ENCODE measurements around the gene DAB2IP.
"Not testable (repeated sequence)": the region's sequence is repeated elsewhere in the genome, so short reads cannot be mapped to it uniquely, and the experiment has no call there.

DAB2IP gene

DNA sequence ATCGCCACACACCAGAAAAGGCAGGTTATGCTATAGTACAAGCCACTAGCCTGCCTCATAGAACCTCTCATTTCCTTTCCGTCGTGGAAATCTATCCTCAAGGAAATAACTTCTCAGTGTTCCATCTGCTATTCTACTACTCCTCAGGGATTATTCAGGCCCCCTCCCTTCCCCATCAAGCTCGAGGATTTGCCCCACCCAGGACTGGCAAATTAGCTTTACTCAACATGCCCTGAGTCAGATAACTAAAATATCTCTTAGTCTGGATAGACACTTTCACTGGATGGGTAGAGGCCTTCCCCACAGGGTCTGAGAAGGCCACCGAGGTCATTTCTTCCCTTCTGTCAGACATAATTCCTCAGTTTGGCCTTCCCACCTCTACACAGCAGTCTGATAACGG lies 142.9 kb downstream of the DAB2IP start:
- not testable (repeated sequence) for DNase-seq (ENCODE audit: low spot score)

DNA sequence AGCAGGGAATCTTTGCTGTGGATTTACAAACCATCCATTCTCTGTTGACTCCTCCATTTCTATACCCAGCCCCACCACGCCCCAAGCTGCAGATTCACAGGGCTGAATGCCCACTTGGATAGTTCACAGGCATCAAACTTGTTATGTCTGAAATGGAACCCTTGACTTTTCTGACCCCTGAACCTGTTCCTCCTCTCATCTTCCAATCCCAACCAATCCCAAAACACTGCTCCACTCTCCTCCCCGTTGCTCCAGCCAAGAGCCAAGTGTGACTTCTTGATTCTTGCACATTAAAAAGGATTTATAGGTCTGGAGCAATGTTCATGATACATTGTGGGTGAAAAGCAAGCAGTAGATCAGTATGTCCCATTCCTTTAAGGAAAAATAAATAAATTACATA lies 145.6 kb downstream of the DAB2IP start:
- no peak for DNase-seq (ENCODE audit: low spot score)

DNA sequence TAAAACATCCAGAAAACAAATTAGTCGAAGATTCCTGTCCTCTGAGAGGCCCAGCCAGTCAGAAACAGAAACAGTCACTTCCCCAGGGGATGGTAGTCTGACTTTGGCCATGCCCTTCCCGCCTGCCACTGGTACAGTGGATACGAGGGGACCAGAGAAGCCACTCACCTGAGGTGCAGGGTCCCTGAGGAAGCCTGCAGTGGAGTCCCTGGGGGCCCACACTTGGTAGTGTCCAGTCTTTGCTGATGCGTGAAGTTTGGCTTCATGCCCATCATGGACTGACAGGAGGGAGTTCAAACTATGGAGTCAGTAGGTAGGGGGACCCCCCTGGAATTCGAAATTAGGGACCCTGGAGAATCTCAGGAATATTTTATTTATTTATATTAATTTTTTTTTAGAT lies 147.5 kb downstream of the DAB2IP start:
- no peak for DNase-seq (ENCODE audit: low spot score)

DNA sequence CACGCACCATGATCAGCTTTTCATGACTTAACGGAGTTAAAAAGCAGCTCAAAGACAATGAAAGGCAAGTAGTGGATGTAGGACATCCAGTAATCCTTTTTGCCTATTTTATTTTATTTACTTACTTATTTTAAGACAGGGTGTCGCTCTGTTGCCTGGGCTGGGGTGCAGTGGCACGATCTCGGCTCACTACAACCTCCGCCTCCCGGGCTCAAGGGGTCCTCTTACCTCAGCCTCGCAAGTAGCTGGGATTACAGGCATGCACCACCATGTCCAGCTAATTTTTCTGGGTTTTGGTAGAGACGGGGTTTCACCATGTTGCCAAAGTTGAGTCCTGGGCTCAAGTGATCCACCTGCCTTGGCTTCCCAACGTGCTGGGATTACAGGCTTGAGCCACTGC lies 148.9 kb downstream of the DAB2IP start:
- no peak for DNase-seq (ENCODE audit: low spot score)

DNA sequence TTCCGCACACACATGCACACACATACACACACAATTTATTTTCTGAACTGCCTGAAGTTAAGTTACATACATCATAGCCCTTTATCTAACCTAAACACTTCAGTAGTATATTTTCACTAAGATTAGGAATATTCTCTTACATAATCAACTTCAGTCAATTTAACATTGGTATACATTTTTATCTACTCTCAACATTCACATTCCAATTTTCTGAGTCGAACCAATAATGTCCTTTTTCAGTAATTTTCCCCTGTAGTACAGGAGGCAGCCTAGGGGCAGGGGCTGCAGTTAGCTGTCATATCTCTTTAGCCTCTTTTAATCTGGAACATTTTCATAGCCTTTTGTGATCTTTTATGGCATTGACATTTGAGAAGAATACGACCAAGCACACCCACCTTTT lies 150.1 kb downstream of the DAB2IP start:
- no peak for DNase-seq (ENCODE audit: low spot score)

DNA sequence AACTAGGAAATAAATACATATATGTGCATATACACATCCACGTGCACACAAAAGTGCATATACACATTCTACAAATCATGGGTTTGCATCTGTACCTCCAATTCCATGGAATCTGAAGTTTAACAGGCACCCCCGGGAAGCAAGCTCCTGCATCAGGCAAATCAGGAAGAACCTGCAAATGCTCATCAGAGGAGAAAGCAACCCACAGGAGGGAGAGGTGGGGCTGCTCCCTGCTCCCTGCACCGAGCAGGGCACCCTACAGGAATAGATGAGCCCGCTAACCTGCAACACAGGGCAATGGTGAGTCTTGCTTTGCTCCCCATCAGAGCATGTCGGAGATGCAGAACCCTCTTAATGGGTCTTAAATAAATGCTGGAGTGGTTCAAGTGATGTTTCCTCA lies 151.3 kb downstream of the DAB2IP start:
- no peak for DNase-seq (ENCODE audit: low spot score)

DNA sequence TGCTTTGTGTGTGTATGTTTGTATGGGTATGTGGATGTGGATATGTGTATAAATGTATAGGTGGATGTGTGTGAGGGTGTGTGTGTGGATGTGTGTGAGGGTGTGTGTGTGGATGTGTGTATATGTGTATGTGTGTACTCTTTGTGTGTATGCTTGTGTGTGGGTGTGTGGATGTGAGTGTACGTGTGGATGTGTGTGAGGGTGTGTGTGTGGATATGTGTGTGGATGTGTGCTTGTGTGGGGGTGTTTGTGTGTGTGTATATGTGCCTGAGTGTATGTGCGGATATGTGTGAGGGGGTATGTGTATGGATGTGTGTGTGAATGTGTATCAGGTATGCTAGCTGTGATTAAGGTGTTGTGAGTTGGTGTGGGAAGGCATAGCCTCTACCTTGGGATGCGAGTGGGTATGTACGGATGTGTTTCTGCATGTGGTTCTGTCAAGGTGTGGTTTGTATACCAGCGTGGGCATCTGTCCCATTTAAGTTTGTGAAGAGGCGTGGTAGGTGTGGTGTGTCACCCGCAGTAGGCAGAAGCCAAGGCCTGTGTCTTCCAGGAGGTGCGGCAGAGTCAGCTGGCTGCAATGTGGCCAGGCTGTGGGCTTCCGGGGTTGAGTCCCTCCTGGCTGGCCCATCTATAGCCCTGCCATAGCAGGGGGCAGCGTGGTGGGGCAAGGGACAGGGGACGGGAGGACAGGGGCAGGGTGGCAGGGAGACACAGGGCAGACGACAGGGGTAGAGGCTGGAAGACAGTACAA lies 155.8 kb downstream of the DAB2IP start:
- no peak for DNase-seq (ENCODE audit: low spot score)

DNA sequence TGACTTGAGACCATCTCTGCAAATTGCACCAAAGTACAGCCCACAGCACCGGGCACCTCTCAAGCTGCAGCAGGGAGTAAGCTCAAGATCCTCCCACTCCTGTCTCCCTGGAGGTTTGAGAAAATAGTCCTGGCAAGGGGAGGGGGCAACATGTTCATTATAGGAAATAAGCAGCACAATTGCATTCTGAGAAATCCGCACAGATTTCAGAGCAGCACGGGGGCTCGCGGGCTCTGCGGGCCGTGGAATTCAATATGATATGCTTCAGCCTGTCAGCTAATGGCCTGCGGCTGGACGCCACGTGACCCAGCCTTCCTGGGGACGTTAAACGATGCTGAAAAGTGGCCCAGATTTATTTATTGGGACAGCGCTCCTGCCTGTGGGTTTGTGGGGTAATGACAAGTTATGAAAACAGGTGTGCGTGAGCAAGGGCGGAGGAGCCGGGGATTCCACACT lies 156.4 kb downstream of the DAB2IP start:
- DNase-seq (ENCODE audit: low spot score): no peak

DNA sequence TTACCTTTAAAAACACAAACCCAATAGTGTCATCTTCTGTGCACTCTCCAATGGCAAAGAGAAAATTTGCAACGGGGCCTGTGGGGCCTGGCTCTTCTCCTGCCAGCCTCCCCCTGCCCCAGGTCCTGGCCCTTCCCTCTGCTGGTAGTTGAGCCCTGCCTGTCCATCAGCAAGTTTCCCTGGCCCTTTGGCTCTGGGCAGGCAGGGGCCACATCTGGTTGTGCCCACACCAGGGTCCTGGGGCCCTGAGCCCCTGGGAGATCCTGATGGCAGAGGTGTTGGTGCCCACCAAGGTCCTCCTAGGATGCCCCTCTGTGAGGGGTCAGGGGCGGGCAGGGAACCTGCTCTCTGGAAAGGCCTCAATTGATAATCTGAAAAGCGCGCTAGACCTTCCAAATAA lies 157.3 kb downstream of the DAB2IP start:
- DNase-seq (ENCODE audit: low spot score): no peak

DNA sequence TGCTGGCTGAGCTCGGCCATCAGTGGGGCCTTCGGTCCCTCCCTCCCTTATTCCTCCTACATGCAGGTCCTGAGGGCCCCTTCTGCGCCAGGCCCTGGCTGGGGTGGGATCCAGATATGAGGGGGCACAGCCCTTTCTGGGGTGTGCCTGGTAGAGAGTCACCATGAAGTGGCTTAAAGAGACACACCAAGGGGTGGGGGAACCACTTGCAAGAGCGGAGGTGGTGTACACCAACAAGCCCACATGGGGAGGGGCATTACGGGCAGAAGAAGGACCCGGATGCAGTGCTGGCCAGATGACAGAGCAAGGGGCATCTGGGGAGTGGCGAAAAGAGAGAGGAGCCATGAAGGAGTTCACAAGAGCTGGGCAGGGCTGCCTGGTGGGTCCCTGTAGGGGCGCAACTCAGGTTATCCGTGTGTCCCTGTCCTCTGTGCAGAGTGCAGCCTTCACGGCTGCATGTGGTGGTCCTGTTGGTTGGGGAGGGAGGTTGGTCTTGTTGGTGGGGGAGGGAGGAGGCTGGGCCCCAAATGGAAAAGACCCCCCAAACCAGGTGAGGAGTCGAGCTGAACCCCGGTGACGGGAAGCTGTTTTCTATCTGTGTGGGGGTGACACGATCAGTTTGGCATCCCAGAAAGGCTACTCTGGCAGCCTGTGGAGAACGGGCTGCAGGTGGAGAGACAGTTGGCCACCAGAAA lies 158.1 kb downstream of the DAB2IP start:
- DNase-seq (ENCODE audit: low spot score): no peak

DNA sequence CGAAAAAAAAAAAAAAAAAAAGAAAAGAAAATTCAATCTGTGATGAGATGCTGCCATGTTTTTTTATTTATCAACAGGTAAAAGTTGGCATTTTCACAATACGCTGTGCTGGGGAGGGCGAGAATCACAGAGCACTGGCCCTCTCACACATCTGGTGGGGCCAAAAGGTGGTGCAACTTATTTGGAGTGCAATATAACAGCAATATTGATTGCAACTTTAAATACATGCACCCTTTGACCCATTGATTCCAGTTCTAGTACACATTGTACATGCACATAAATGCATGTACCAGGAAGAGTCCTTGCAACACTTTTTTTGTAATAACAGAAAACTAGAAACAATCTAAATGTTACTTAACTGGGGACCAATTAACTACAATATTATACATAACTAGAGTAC lies 159.1 kb downstream of the DAB2IP start:
- no peak for DNase-seq (ENCODE audit: low spot score)

DNA sequence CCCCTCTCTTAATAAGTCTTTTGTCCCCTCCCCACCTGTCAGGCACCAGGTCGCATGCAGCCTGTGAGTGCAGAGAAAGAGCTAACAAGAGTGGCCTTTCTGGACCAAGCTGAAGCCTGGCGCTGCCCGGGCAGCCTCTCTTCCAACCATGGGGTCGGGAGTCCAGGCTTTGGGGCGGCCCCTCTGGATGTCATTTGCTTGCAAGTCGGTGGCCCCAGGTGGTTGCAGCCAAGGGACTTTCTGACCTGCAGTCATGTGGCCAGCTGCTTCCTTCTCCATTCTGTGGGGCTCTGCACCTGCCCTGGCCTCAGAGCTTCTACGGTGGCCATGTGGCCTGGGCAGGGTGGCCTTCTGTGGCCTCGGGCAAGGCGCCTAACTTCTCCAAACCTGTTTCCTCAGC lies 159.7 kb downstream of the DAB2IP start:
- no peak for DNase-seq (ENCODE audit: low spot score)

DNA sequence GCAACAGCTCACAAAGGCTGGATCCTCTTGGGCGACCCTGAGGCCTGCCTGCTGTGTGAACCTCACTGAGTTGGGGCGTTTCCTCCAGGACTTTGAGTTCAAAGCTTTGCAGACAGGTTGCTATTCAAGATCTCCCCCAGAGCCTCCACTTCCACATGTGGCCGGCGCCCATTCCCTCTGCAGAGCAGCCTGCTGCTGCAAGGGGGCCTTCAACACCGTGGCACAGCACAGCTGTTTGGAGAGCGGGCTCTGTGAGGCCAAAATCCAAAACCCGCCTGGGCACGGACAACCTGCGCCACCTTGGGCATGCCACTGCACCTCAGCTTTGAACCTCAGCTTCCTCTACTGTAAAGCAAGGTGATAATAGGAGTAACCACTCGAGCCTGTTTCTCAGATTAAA lies 160.3 kb downstream of the DAB2IP start:
- DNase-seq (ENCODE audit: low spot score): no peak

DNA sequence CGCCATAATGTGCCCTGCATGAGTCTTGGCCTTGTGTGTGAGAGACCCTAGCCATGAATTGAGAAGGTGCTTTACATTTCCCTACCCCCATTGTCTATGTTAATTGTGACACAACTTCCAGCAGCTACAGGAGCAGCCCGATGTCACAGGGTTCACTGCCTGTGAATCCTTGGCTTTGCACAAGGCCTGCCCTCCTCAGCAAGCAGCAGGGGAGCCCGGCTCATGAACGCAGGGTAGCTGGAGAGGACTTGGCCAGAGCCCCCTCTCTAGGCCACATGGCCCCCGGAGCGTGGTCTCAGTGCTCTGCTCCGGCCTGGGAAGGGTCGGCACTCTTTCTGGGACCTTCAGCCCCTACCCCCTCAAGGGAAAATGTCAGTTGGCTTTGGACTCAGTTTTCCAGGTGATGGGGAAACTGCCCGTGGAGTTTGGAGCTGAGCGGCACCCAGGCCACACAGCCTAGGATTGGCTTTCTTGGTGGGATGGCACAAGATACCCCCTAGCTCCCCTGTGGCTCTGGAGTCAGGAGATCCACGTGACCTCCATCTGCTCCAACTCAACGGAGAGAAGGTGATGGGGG lies 160.8 kb downstream of the DAB2IP start:
- no peak for DNase-seq (ENCODE audit: low spot score)

DNA sequence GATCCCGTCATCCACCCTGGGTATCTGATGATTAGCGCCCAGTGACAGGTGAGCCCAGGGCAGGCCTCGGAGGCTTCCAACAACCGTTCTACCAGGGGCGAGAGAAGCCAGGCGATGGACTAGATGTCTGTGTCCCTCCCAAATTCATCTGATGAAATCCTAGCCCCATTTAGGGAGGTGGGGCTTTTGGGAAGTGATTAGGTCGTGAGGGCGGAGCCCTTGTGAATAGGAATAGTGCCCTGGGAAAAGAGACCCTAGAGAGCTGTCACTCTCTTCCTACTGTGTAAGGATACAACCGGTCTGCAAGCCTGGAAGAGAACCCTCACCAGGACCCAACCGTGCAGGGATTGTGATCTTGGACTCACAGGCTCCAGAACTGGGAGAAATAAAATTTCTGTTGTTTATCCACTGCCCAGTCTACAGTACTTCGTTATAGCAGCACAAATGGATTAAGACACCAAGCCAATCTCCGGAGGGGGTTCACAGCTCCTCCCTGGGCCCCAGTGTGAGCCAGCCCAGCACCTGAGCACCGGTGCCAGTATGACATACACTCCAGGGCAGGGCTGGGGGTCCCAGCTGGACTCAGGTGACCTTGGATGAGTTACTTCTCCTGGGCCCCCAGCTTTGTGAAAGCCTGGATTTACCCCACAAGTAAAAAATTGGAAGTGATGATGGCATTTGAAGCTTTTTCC lies 162.2 kb downstream of the DAB2IP start:
- no peak for DNase-seq (ENCODE audit: low spot score)

DNA sequence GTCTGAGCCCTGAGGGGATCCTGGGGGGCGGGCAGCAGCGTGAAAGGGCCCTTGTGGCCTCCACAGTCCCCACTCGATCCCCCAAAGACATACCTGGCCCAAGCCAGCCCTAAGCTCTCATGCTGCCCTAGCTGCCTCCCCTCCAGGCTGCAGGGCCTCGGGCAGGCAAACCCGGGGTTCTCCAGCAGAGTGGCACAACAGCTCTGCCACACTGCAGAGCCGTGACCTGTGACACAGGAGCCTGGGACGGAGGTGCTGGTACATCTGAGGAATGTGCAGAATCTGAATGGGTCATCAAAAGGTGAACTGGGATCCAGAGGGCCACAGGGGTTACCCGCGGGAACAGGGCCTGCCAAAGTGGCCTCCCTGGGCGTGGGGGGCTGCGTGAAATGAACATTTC lies 163.2 kb downstream of the DAB2IP start:
- no peak for DNase-seq (ENCODE audit: low spot score)

DNA sequence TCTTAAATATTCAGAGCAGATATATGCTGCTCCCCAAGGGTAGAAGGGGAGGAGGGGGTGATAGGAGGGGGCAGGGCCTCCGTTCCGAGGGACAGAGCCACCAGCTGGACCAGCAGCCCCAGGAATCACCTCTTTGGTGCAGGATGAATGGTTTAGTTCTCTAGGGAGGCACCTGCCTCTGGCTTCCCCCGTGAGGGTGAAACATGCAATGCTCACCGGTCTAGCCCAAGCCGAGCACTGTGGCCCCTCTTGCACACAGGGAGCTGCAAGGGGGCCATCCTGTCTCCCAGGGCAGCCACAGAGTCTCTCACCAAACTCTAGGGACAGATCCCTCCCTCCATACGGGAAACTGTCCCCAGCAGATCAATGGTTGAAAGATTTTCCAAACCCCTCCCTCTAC lies 163.7 kb downstream of the DAB2IP start:
- no peak for DNase-seq (ENCODE audit: low spot score)

DNA sequence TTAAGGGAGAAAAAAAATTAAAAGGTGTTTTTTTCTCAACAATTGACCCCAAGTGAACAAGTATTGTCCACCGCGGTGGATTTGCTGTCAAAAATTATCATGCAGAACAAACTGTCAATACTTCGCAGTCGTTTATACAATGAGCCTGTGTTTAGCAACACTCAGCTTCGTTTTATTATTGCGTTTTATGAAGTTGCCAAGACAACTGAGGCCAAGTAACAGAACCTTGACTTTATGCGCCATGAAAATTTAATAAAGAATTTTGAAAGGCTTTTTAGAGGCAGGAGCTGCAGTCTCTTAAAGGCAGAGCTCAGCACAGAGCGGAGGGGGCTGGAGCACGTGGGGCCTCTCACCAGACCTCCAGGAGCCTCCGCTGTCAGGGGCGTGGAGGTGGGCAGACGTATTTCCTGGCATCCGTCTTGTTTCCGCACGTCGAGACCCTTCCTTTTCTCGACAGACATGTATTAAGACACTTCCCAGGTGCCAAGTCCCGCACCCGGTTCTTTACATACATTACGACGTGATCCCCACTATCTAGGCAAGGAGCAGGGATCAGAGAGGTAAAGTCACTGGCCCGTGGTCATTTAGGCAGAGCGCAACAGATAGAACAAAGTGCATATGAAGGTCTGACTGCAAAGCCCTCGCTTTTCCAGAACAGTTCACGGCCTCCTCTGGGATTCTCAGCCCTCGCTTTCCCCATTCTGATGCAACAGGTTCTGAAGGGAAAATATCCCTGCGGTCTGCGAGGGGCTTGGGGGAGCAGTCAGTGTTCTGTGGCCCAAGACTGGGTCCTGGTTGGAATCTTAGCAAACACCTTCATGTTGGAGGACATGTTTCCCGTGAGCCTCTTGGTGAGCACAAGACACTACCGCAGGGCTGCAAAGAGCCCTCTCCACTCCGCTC lies 164.4 kb downstream of the DAB2IP start:
- DNase-seq (ENCODE audit: low spot score): no peak

DNA sequence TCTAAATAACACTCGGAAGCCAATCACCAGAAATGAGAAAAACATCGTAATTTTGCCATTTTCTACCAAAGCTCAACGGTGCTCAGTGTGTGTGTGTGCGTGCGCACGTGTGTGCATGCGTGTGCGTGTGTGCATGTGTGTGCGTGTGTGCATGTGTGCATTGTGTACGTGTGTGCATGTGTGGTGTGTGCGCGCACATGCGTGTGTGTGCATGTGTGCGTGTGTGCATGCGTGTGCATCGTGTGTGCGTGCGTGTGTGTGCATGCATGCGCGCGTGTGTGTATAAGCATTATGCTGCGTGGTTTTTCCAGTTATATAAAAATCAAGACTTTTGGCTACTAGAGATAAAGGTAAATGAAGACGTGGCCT lies 165.0 kb downstream of the DAB2IP start:
- DNase-seq (ENCODE audit: low spot score): no peak

DNA sequence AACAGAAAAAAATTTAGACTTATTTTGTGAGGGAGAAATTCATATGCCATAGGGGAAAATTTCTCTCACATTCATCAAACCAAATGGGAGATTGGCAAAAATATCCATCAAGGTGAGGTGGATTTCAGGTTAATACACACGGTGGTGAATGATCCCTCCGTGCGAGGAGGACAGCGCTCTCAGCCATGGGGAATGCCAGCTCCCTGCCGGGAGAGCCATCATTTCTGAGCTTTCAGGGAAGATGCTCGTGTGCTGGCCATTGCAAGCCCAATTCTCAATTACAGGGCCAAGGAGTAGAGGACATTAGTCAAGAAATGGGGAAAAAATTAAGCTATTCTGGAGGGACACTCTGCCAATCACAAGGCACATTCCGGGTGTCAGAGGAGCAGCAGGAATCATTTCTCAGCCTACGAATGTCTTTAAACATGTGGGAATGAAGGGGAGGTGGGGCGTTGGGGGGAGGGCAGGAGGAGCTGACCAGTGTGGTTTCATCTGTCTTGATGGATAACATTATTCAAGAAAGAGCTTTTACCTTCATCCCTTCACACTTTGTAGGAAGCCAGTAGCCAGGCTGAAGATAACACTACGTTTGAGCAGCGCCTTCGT lies 165.5 kb downstream of the DAB2IP start:
- no peak for DNase-seq (ENCODE audit: low spot score)

DNA sequence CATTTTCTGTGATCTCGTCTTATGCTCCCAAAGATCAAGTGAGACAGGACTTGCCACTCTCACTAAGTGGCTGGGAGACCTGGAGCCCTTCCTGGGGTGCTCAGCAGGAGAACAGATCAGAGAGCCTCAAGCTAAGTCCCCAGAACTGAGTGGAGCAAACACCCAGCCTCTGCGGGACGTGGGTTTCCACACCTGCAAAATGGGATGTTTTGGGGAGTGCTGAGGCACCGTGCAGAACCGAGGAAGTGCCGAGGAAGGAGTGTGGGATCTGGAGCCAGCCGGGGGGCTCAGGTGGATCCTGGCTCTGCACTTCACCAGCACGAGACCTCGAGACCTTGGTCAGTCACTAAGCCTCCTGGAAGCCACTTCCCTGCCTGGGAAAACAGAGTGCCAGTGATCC lies 166.0 kb downstream of the DAB2IP start:
- DNase-seq (ENCODE audit: low spot score): no peak

Data from globus pallidus (tissue), 1 donor.